H9 (cell line): Measurements from ENCODE around the gene ASB14. TPM values are rescaled to one million over a fixed set of nuclear protein-coding genes. Genes with fewer than 3 reads are reported as not detected.

ENCODE experiments used
- DNase-seq: peaks from one replicate; pipeline ENCODE4 v3.0.0-alpha.2; 2017
- H2AFZ ChIP-seq: one replicate; pipeline ENCODE4 v1.6.1; 2013; ENCODE audit warnings: mild to moderate bottlenecking, low read length, control low read depth, moderate library complexity
- H2AK5ac ChIP-seq: 2 replicates; pipeline ENCODE4 v1.6.1; 2013; ENCODE audit warnings: low read length, control low read depth, mixed read lengths; ENCODE audit not compliant: insufficient read length
- H2BK120ac ChIP-seq: one replicate; pipeline ENCODE4 v1.6.1; 2013; ENCODE audit warnings: low read depth, mild to moderate bottlenecking, low read length, control low read depth, inconsistent platforms; ENCODE audit not compliant: poor library complexity, severe bottlenecking
- H2BK12ac ChIP-seq: 2 replicates; pipeline ENCODE4 v1.6.1; 2013; ENCODE audit warnings: low read length, control low read depth, mixed read lengths, low read depth; ENCODE audit not compliant: insufficient read length
- H2BK15ac ChIP-seq: 2 replicates; pipeline ENCODE4 v1.6.1; 2013; ENCODE audit warnings: low read depth, low read length, control low read depth
- H2BK20ac ChIP-seq: one replicate; pipeline ENCODE4 v1.6.1; 2013; ENCODE audit warnings: low read depth, mild to moderate bottlenecking, low read length, control low read depth, inconsistent platforms; ENCODE audit not compliant: poor library complexity, severe bottlenecking
- H2BK5ac ChIP-seq: 2 replicates; pipeline ENCODE4 v1.6.1; 2013; ENCODE audit warnings: low read length, control low read depth, mixed read lengths; ENCODE audit not compliant: insufficient read length
- H3K14ac ChIP-seq: 2 replicates; pipeline ENCODE4 v1.6.1; 2013; ENCODE audit warnings: low read length, control low read depth; ENCODE audit not compliant: insufficient read depth
- H3K18ac ChIP-seq: 2 replicates; pipeline ENCODE4 v1.6.1; 2013; ENCODE audit warnings: low read depth, mild to moderate bottlenecking, mixed read lengths, low read length, control low read depth; ENCODE audit not compliant: insufficient read length
- H3K23ac ChIP-seq: 2 replicates; pipeline ENCODE4 v1.6.1; 2013; ENCODE audit warnings: low read length, control low read depth, mixed read lengths, low read depth; ENCODE audit not compliant: insufficient read length
- H3K23me2 ChIP-seq: 2 replicates; pipeline ENCODE4 v1.6.1; 2013; ENCODE audit warnings: low read depth, mild to moderate bottlenecking, mixed read lengths, low read length, control low read depth; ENCODE audit not compliant: insufficient read length, poor library complexity, severe bottlenecking
- H3K27ac ChIP-seq: 2 replicates; pipeline ENCODE4 v1.5.1; 2013; ENCODE audit warnings: low read length, control low read depth, mixed read lengths, low read depth; ENCODE audit not compliant: insufficient read length
- H3K27me3 ChIP-seq: 2 replicates; pipeline ENCODE4 v1.6.1; 2013; ENCODE audit warnings: low read length, control low read depth, inconsistent platforms; ENCODE audit not compliant: insufficient read depth
- H3K4ac ChIP-seq: 2 replicates; pipeline ENCODE4 v1.6.1; 2013; ENCODE audit warnings: low read depth, mild to moderate bottlenecking, control low read depth, inconsistent platforms, low read length, moderate library complexity
- H3K4me1 ChIP-seq: 2 replicates; pipeline ENCODE4 v1.6.1; 2013; ENCODE audit warnings: low read length, control low read depth, inconsistent platforms; ENCODE audit not compliant: insufficient read depth
- H3K4me2 ChIP-seq: 2 replicates; pipeline ENCODE4 v1.6.1; 2013; ENCODE audit warnings: low read length, control low read depth, mixed read lengths; ENCODE audit not compliant: insufficient read length, insufficient read depth
- H3K56ac ChIP-seq: 2 replicates; pipeline ENCODE4 v1.6.1; 2013; ENCODE audit warnings: low read depth, mild to moderate bottlenecking, mixed read lengths, low read length, control low read depth; ENCODE audit not compliant: insufficient read length
- H3K79me1 ChIP-seq: 2 replicates; pipeline ENCODE4 v1.6.1; 2013; ENCODE audit warnings: low read depth, mild to moderate bottlenecking, moderate library complexity, low read length, control low read depth, inconsistent platforms; ENCODE audit not compliant: insufficient read depth, poor library complexity, severe bottlenecking
- H3K79me2 ChIP-seq: 2 replicates; pipeline ENCODE4 v1.6.1; 2013; ENCODE audit warnings: low read length, control low read depth, inconsistent platforms; ENCODE audit not compliant: insufficient read depth
- H3K9ac ChIP-seq: 2 replicates; pipeline ENCODE4 v1.6.1; 2013; ENCODE audit warnings: low read length, control low read depth, mixed read lengths; ENCODE audit not compliant: insufficient read length; ENCODE audit errors: extremely low read depth
- H3K9me3 ChIP-seq: one replicate; pipeline ENCODE4 v1.6.1; 2013; ENCODE audit warnings: low read depth, low read length, inconsistent platforms; ENCODE audit not compliant: control insufficient read depth
- H3T11ph ChIP-seq: one replicate; pipeline ENCODE4 v1.6.1; 2013; ENCODE audit warnings: mild to moderate bottlenecking, low read length, control low read depth, inconsistent platforms
- H4K20me1 ChIP-seq: one replicate; pipeline ENCODE4 v1.6.1; 2013; ENCODE audit not compliant: control insufficient read depth, insufficient read length, insufficient read depth
- H4K5ac ChIP-seq: 2 replicates; pipeline ENCODE4 v1.6.1; 2013; ENCODE audit warnings: low read depth, mild to moderate bottlenecking, mixed read lengths, low read length, control low read depth; ENCODE audit not compliant: insufficient read length
- H4K8ac ChIP-seq: replicated peaks from 2 replicates; pipeline ENCODE4 v1.6.1; 2013; ENCODE audit warnings: low read length, control low read depth, mixed read lengths, low read depth; ENCODE audit not compliant: insufficient read length
- H4K91ac ChIP-seq: 2 replicates; pipeline ENCODE4 v1.6.1; 2013; ENCODE audit warnings: low read depth, mild to moderate bottlenecking, moderate library complexity, mixed read lengths, low read length, control low read depth; ENCODE audit not compliant: insufficient read length
- H3K27ac Mint-ChIP-seq, 3 experiments: 2 replicates in 2 of 3; 3 replicates in 1 of 3; pipeline ENCODE4 v1.8.0; 2020 to 2021; ENCODE audit warnings: mixed read lengths in 3 of 3, mild to moderate bottlenecking in 1 of 3, moderate library complexity in 1 of 3
- H3K27me3 Mint-ChIP-seq: 2 replicates; pipeline ENCODE4 v1.8.0; 2021; ENCODE audit warnings: low read depth, mild to moderate bottlenecking, moderate library complexity, mixed read lengths
- H3K36me3 Mint-ChIP-seq, 3 experiments: 2 replicates in 2 of 3; 3 replicates in 1 of 3; pipeline ENCODE4 v1.8.0; 2020 to 2021; ENCODE audit warnings: low read depth in 3 of 3, mixed read lengths in 3 of 3; ENCODE audit not compliant: insufficient read depth in 1 of 3
- H3K4me1 Mint-ChIP-seq, 2 experiments: 2 replicates each; pipeline ENCODE4 v1.8.0; 2020; ENCODE audit warnings: mixed read lengths in 2 of 2
- H3K4me3 Mint-ChIP-seq, 2 experiments: 2 replicates in 1 of 2; 3 replicates in 1 of 2; pipeline ENCODE4 v1.8.0; 2020 to 2021; ENCODE audit warnings: mild to moderate bottlenecking in 2 of 2, mixed read lengths in 2 of 2, moderate library complexity in 1 of 2
- H3K9me3 Mint-ChIP-seq, 2 experiments: 2 replicates in 1 of 2; 3 replicates in 1 of 2; pipeline ENCODE4 v1.8.0; 2020; ENCODE audit warnings: mild to moderate bottlenecking in 2 of 2, mixed read lengths in 2 of 2, moderate library complexity in 1 of 2
- WGBS: extraction: QIAGEN DNeasy Blood & Tissue Kit; methylation state at CpG from one replicate; pipeline ENCODE4 v1.1.7; 2013; ENCODE audit warnings: missing lambda C conversion rate, low lambda C conversion rate, mixed read lengths; ENCODE audit not compliant: insufficient read length; ENCODE audit errors: extremely low coverage; 5-methylcytosine and 5-hydroxymethylcytosine counted together
- total RNA-seq: library from RNA; stranded (reverse); gene quantifications from 2 replicates; pipeline ENCODE4 v1.2.1, GENCODE V29; 2021
- TF ChIP-seq, protein P1 (sequence below): fragments of 200-600 bp; sonication (generic); conservative IDR thresholded peaks from 3 replicates; pipeline ENCODE4 v1.8.0; 2021; ENCODE audit warnings: antibody characterized with exemption, mild to moderate bottlenecking

Gene ASB14
- total RNA-seq, 1 experiment from 2014 or later: not detected

DNA sequence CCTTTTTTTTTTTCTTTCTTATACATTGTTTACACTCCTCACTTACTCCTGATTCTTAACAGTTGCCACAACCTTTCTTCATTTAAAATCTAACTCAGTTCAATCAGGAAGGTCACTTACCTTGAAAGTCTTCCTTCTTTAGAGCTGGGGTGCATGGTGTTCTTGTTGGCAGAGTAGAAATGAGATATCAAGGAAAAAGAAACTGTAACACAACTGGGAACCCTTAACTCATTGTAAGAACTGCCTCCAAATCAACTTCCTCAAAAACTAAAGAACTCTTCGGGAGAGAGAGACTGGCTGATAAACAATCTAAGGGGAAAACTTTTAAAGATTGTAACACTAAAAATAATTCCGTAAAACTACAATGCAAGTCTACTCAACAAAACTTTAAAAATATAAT is 66.3 kb downstream of the ASB14 start:
- H2BK20ac ChIP-seq: no peak overlapping the region
- H3K4me2 ChIP-seq: no peak overlapping the region
- H2BK12ac ChIP-seq: no peak overlapping the region
- Mint-ChIP-seq H3K9me3 (no peaks in the 10 kb centered on the region), H3K4me1 (peaks cover 18% of the 10 kb centered on the region in 2 experiments), H3K27ac (no peak overlapping the region), H3K4me3 (no peak overlapping the region), H3K27me3 (peaks cover 6% of the 10 kb centered on the region), H3K36me3 (no peaks in the 10 kb centered on the region)
- no peak overlapping the region for H3K14ac ChIP-seq
- H2BK120ac ChIP-seq: no peak overlapping the region
- no peak overlapping the region for H4K5ac ChIP-seq
- H3K9me3 ChIP-seq: no peaks in the 10 kb centered on the region
- H3K4me1 ChIP-seq: no peaks in the 10 kb centered on the region
- H2AFZ ChIP-seq: no peak overlapping the region
- H3K4ac ChIP-seq: no peak overlapping the region
- H3T11ph ChIP-seq: no peak overlapping the region
- H3K18ac ChIP-seq: no peak overlapping the region
- no peak overlapping the region for H2BK5ac ChIP-seq
- peaks cover 9% of the 10 kb centered on the region for H3K23me2 ChIP-seq
- H4K91ac ChIP-seq: no peak overlapping the region
- no peak overlapping the region for H3K9ac ChIP-seq
- H4K20me1 ChIP-seq: no peaks in the 10 kb centered on the region
- H3K56ac ChIP-seq: no peak overlapping the region
- H2AK5ac ChIP-seq: no peak overlapping the region
- H3K27ac ChIP-seq: no peak overlapping the region
- 100% methylated on average over 1 of the region's 2 CpGs for WGBS
- TF ChIP-seq, protein P1, sequence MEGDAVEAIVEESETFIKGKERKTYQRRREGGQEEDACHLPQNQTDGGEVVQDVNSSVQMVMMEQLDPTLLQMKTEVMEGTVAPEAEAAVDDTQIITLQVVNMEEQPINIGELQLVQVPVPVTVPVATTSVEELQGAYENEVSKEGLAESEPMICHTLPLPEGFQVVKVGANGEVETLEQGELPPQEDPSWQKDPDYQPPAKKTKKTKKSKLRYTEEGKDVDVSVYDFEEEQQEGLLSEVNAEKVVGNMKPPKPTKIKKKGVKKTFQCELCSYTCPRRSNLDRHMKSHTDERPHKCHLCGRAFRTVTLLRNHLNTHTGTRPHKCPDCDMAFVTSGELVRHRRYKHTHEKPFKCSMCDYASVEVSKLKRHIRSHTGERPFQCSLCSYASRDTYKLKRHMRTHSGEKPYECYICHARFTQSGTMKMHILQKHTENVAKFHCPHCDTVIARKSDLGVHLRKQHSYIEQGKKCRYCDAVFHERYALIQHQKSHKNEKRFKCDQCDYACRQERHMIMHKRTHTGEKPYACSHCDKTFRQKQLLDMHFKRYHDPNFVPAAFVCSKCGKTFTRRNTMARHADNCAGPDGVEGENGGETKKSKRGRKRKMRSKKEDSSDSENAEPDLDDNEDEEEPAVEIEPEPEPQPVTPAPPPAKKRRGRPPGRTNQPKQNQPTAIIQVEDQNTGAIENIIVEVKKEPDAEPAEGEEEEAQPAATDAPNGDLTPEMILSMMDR: no peak
- H4K8ac ChIP-seq: no peak overlapping the region
- H2BK15ac ChIP-seq: no peak overlapping the region
- no peaks in the 10 kb centered on the region for H3K79me1 ChIP-seq
- H3K27me3 ChIP-seq: peaks cover 2% of the 10 kb centered on the region; the same call in 1 of the 2 replicates
- H3K79me2 ChIP-seq: no peaks in the 10 kb centered on the region; the same call in 1 of the 2 replicates
- DNase-seq: no peak
- no peak overlapping the region for H3K23ac ChIP-seq
